Measurements from ENCODE around the gene NKD2. TPM values are rescaled to one million over a fixed set of nuclear protein-coding genes. Genes with fewer than 3 reads are reported as not detected.

NKD2 gene
- total and polyA plus RNA-seq, 8 donors, result 1.8 to 13.6 (median 7.9) TPM; not detected in 2

DNA sequence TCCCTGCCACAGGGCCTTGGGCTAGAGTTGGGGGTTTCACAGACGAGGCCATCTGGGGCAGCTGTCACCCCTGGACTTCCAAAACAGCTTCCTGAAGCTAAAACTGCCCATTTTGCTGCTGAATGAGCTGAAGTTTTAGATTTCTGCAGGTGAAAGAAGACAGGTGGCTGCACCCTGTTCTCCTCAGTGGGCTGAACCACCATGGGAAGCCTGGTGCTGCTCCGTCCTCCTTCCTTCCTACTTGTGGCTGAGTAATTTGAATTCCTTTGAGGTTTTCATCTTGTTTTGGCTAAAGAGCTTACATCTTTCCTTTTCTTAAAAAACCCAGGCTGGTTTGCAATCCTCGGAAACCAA lies 5.3 kb downstream of the NKD2 start:
- no peak for TF ChIP-seq EP300 (IDR thresholded peaks at IDR 0.05)
- TF ChIP-seq, protein P1, sequence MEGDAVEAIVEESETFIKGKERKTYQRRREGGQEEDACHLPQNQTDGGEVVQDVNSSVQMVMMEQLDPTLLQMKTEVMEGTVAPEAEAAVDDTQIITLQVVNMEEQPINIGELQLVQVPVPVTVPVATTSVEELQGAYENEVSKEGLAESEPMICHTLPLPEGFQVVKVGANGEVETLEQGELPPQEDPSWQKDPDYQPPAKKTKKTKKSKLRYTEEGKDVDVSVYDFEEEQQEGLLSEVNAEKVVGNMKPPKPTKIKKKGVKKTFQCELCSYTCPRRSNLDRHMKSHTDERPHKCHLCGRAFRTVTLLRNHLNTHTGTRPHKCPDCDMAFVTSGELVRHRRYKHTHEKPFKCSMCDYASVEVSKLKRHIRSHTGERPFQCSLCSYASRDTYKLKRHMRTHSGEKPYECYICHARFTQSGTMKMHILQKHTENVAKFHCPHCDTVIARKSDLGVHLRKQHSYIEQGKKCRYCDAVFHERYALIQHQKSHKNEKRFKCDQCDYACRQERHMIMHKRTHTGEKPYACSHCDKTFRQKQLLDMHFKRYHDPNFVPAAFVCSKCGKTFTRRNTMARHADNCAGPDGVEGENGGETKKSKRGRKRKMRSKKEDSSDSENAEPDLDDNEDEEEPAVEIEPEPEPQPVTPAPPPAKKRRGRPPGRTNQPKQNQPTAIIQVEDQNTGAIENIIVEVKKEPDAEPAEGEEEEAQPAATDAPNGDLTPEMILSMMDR (IDR thresholded peaks at IDR 0.05), result no peak
- TF ChIP-seq POLR2A (IDR thresholded peaks at IDR 0.05), result no peak
- no peak for TF ChIP-seq POLR2AphosphoS5 (IDR thresholded peaks at IDR 0.05)
- H3K36me3 ChIP-seq, result no peaks in the 10 kb centered on the region
- 81 to 90% (median 89%) methylated on average over 2 to 3 of the region's 3 CpGs for WGBS, 5 donors
- no peaks in the 10 kb centered on the region for H3K9me3 ChIP-seq
- intact Hi-C loops (cut with DNase I; ENCODE audit: low total_unique reads), result no loop called here
- no peak overlapping the region for H3K27ac ChIP-seq
- no peak overlapping the region for H3K4me3 ChIP-seq
- peaks cover 0 to 44% (median 19%) of the 10 kb centered on the region in 3 donors for H3K27me3 ChIP-seq
- peaks cover 9 to 24% (median 21%) of the 10 kb centered on the region in 4 donors for H3K4me1 ChIP-seq
- no peak for DNase-seq

DNA sequence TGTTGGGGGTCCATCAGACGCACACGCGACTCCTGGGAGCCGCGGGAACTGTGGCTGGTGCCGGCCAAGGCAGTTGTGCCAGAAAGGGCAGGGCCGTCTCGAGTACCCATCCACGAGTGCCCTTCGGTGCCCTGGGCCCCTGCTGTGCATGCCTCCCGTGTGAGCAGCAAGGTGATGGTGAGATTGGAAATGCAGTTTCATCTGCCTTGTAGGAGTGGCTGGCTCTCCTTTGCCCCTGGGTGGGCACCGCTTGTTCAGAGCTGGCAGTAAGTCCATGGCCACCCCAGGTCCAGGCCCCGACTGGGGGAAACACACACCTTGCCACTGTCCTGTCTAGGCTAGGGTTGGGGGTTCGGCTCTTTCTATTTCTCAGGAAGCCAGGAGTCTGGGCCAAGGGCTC lies 5.7 kb downstream of the NKD2 start:
- Histone ChIP-seq H3K27me3 (peaks cover 0 to 39% (median 15%) of the 10 kb centered on the region in 3 donors), H3K36me3 (no peaks in the 10 kb centered on the region), H3K27ac (no peak overlapping the region), H3K9me3 (no peaks in the 10 kb centered on the region), H3K4me1 (peaks cover 5 to 20% (median 17%) of the 10 kb centered on the region in 4 donors), H3K4me3 (no peak overlapping the region)
- 87 to 93% (median 91%) methylated on average over 7 to 14 of the region's 14 CpGs for WGBS, 5 donors
- TF ChIP-seq, protein P1 (IDR thresholded peaks at IDR 0.05), result no peak
- TF ChIP-seq EP300 (IDR thresholded peaks at IDR 0.05) (no peak), POLR2AphosphoS5 (IDR thresholded peaks at IDR 0.05) (no peak), POLR2A (IDR thresholded peaks at IDR 0.05) (no peak)
- intact Hi-C loops (cut with DNase I; ENCODE audit: low total_unique reads), result no loop called here
- no peak for DNase-seq

DNA sequence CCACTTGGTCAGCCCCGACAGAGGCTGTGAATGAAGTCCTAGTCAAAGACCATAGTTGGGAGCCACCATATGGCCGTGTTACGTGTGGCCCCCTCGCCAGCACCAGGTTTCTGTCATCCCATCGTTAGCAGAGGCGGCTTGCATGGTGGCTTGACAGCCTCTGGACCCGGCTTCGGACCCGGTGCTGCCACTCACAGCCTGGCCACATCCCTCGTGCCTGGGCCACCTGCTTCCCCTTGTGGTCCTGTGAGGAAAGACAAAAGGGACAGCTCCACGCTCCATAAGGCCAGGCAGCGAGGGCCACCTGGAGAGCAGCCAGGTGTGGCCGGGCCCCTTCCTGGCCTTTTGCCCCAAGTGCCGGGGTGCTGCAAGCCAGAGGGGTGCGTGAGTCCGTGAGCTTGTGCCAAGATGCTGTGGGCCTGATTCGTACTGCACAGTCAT lies 6.2 kb downstream of the NKD2 start:
- H3K27ac ChIP-seq, result no peak overlapping the region
- no peak for DNase-seq
- no peaks in the 10 kb centered on the region for H3K9me3 ChIP-seq
- 54 to 70% (median 66%) methylated on average over 15 to 17 of the region's 17 CpGs for WGBS, 5 donors
- TF ChIP-seq, protein P1 (IDR thresholded peaks at IDR 0.05), result no peak
- peaks cover under 1 to 15% (median 12%) of the 10 kb centered on the region in 4 donors for H3K4me1 ChIP-seq
- peaks cover 0 to 35% (median 10%) of the 10 kb centered on the region in 3 donors for H3K27me3 ChIP-seq
- no peak overlapping the region for H3K4me3 ChIP-seq
- intact Hi-C loops (cut with DNase I; ENCODE audit: low total_unique reads), result no loop called here
- H3K36me3 ChIP-seq, result no peaks in the 10 kb centered on the region

DNA sequence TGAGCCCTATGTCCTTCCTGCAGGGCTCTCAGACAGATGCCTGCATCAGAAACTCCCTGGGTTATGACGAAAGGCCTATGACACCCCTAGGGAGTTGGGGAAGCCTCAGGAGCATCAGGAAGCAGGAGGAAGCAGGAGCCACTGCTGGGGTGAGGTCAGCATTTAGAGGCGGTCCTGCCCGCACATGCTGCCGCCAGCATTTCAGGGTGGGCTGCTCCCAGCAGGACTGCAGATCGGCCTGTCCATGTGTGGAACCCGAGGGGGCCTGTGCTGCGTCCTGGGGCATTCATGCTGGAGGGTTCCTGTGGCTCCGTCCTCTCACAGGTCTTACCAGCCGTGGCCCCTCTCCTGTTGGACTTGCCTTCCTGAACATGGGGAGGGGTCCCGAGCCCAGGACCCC lies 6.9 kb downstream of the NKD2 start:
- H3K27ac ChIP-seq, result no peak overlapping the region
- intact Hi-C loops (cut with DNase I; ENCODE audit: low total_unique reads), result no loop called here
- TF ChIP-seq POLR2A (IDR thresholded peaks at IDR 0.05), result no peak
- TF ChIP-seq POLR2AphosphoS5 (IDR thresholded peaks at IDR 0.05), result no peak
- TF ChIP-seq EP300 (IDR thresholded peaks at IDR 0.05), result no peak
- TF ChIP-seq, protein P1 (IDR thresholded peaks at IDR 0.05), result no peak
- no peak for DNase-seq
- no peaks in the 10 kb centered on the region for H3K36me3 ChIP-seq
- H3K9me3 ChIP-seq, result no peaks in the 10 kb centered on the region
- H3K4me3 ChIP-seq, result no peak overlapping the region
- peaks cover 0 to 8% (median 6%) of the 10 kb centered on the region in 4 donors for H3K4me1 ChIP-seq
- WGBS, 5 donors, result 81 to 90% (median 83%) methylated on average over 8 to 10 of the region's 10 CpGs
- H3K27me3 ChIP-seq, result peaks cover 0 to 28% (median 5%) of the 10 kb centered on the region in 3 donors
